ENCODE data around the gene SECTM1.

The SECTM1 gene

GRCh38 chr17:82314012-82314726 lies 19.4 kb downstream of the SECTM1 start:
- peaks cover 6% of the 10 kb centered on the region; the same call in 1 of the 2 replicates for H3K27me3 ChIP-seq (ENCODE audit: insufficient read depth, low read length)
- no peak overlapping the region for H3K9ac ChIP-seq (ENCODE audit: low read depth, low read length)
- no peaks in the 10 kb centered on the region for H3K36me3 ChIP-seq (ENCODE audit: insufficient read depth, low read depth, low read length)
- H3K27ac ChIP-seq (ENCODE audit: low read length) = no peak overlapping the region
- no peak overlapping the region for H3K4me3 ChIP-seq (ENCODE audit: low read length)
- no peaks in the 10 kb centered on the region for H3K9me3 ChIP-seq (ENCODE audit: insufficient read depth, low read depth, low read length)
- no peaks in the 10 kb centered on the region for H3K4me1 ChIP-seq (ENCODE audit: insufficient read depth, low read length)

GRCh38 chr17:82313195-82314011 lies 20.2 kb downstream of the SECTM1 start:
- Histone ChIP-seq H3K27ac (ENCODE audit: low read length) (no peak overlapping the region), H3K4me1 (ENCODE audit: insufficient read depth, low read length) (no peaks in the 10 kb centered on the region), H3K27me3 (ENCODE audit: insufficient read depth, low read length) (peaks cover 6% of the 10 kb centered on the region; the same call in 1 of the 2 replicates), H3K36me3 (ENCODE audit: insufficient read depth, low read depth, low read length) (no peaks in the 10 kb centered on the region), H3K9me3 (ENCODE audit: insufficient read depth, low read depth, low read length) (no peaks in the 10 kb centered on the region), H3K9ac (ENCODE audit: low read depth, low read length) (no peak overlapping the region), H3K4me3 (ENCODE audit: low read length) (no peak overlapping the region)

GRCh38 chr17:82311971-82312370 lies 21.6 kb downstream of the SECTM1 start:
- no peak overlapping the region for H3K4me3 ChIP-seq (ENCODE audit: low read length)
- no peaks in the 10 kb centered on the region for H3K36me3 ChIP-seq (ENCODE audit: insufficient read depth, low read depth, low read length)
- no peak overlapping the region for H3K27ac ChIP-seq (ENCODE audit: low read length)
- H3K9ac ChIP-seq (ENCODE audit: low read depth, low read length) = no peak overlapping the region
- peaks cover 6% of the 10 kb centered on the region; the same call in 1 of the 2 replicates for H3K27me3 ChIP-seq (ENCODE audit: insufficient read depth, low read length)
- H3K9me3 ChIP-seq (ENCODE audit: insufficient read depth, low read depth, low read length) = no peaks in the 10 kb centered on the region
- H3K4me1 ChIP-seq (ENCODE audit: insufficient read depth, low read length) = no peaks in the 10 kb centered on the region

- Histone ChIP-seq H3K36me3 (ENCODE audit: insufficient read depth, low read depth, low read length) (no peaks in the 10 kb centered on the region), H3K9me3 (ENCODE audit: insufficient read depth, low read depth, low read length) (no peaks in the 10 kb centered on the region), H3K9ac (ENCODE audit: low read depth, low read length) (no peak overlapping the region), H3K27ac (ENCODE audit: low read length) (no peak overlapping the region), H3K27me3 (ENCODE audit: insufficient read depth, low read length) (peaks cover 6% of the 10 kb centered on the region; the same call in 1 of the 2 replicates), H3K4me3 (ENCODE audit: low read length) (no peak overlapping the region), H3K4me1 (ENCODE audit: insufficient read depth, low read length) (no peaks in the 10 kb centered on the region)
Observed at GRCh38 chr17:82310877-82311276, 22.7 kb downstream of the SECTM1 start.

- Histone ChIP-seq H3K9ac (ENCODE audit: low read depth, low read length) (no peak overlapping the region), H3K36me3 (ENCODE audit: insufficient read depth, low read depth, low read length) (no peaks in the 10 kb centered on the region), H3K4me3 (ENCODE audit: low read length) (no peak overlapping the region), H3K9me3 (ENCODE audit: insufficient read depth, low read depth, low read length) (no peaks in the 10 kb centered on the region), H3K27ac (ENCODE audit: low read length) (no peak overlapping the region), H3K27me3 (ENCODE audit: insufficient read depth, low read length) (no peaks in the 10 kb centered on the region), H3K4me1 (ENCODE audit: insufficient read depth, low read length) (no peaks in the 10 kb centered on the region)
Observed at GRCh38 chr17:82309656-82310570, 23.7 kb downstream of the SECTM1 start.

GRCh38 chr17:82305727-82306300 lies 27.8 kb downstream of the SECTM1 start:
- Histone ChIP-seq H3K36me3 (ENCODE audit: insufficient read depth, low read depth, low read length) (no peaks in the 10 kb centered on the region), H3K27me3 (ENCODE audit: insufficient read depth, low read length) (no peaks in the 10 kb centered on the region), H3K4me3 (ENCODE audit: low read length) (no peak overlapping the region), H3K27ac (ENCODE audit: low read length) (no peak overlapping the region), H3K9me3 (ENCODE audit: insufficient read depth, low read depth, low read length) (no peaks in the 10 kb centered on the region), H3K9ac (ENCODE audit: low read depth, low read length) (no peak overlapping the region), H3K4me1 (ENCODE audit: insufficient read depth, low read length) (no peaks in the 10 kb centered on the region)

- H3K4me3 ChIP-seq (ENCODE audit: low read length) = no peak overlapping the region
- H3K36me3 ChIP-seq (ENCODE audit: insufficient read depth, low read depth, low read length) = no peaks in the 10 kb centered on the region
- no peak overlapping the region for H3K9ac ChIP-seq (ENCODE audit: low read depth, low read length)
- no peaks in the 10 kb centered on the region for H3K27me3 ChIP-seq (ENCODE audit: insufficient read depth, low read length)
- no peaks in the 10 kb centered on the region for H3K4me1 ChIP-seq (ENCODE audit: insufficient read depth, low read length)
- H3K9me3 ChIP-seq (ENCODE audit: insufficient read depth, low read depth, low read length) = no peaks in the 10 kb centered on the region
- no peak overlapping the region for H3K27ac ChIP-seq (ENCODE audit: low read length)
Observed at GRCh38 chr17:82304826-82305726, 28.5 kb downstream of the SECTM1 start.

GRCh38 chr17:82303944-82304808 lies 29.4 kb downstream of the SECTM1 start:
- Histone ChIP-seq H3K4me3 (ENCODE audit: low read length) (no peak overlapping the region), H3K27me3 (ENCODE audit: insufficient read depth, low read length) (no peaks in the 10 kb centered on the region), H3K27ac (ENCODE audit: low read length) (no peak overlapping the region), H3K9me3 (ENCODE audit: insufficient read depth, low read depth, low read length) (no peaks in the 10 kb centered on the region), H3K4me1 (ENCODE audit: insufficient read depth, low read length) (no peaks in the 10 kb centered on the region), H3K36me3 (ENCODE audit: insufficient read depth, low read depth, low read length) (no peaks in the 10 kb centered on the region), H3K9ac (ENCODE audit: low read depth, low read length) (no peak overlapping the region)

GRCh38 chr17:82302991-82303943 lies 30.3 kb downstream of the SECTM1 start:
- Histone ChIP-seq H3K4me3 (ENCODE audit: low read length) (no peak overlapping the region), H3K9ac (ENCODE audit: low read depth, low read length) (no peak overlapping the region), H3K4me1 (ENCODE audit: insufficient read depth, low read length) (no peaks in the 10 kb centered on the region), H3K9me3 (ENCODE audit: insufficient read depth, low read depth, low read length) (no peaks in the 10 kb centered on the region), H3K27ac (ENCODE audit: low read length) (no peak overlapping the region), H3K27me3 (ENCODE audit: insufficient read depth, low read length) (no peaks in the 10 kb centered on the region), H3K36me3 (ENCODE audit: insufficient read depth, low read depth, low read length) (no peaks in the 10 kb centered on the region)

Measured in iPS-20b (cell line).